ENCODE measurements around the gene MKLN1. TPM values are rescaled to one million over a fixed set of nuclear protein-coding genes. Genes with fewer than 3 reads are reported as not detected.

The MKLN1 gene
- total RNA-seq, 2 donors from 2014 or later = 25.1 to 29.3 TPM

DNA sequence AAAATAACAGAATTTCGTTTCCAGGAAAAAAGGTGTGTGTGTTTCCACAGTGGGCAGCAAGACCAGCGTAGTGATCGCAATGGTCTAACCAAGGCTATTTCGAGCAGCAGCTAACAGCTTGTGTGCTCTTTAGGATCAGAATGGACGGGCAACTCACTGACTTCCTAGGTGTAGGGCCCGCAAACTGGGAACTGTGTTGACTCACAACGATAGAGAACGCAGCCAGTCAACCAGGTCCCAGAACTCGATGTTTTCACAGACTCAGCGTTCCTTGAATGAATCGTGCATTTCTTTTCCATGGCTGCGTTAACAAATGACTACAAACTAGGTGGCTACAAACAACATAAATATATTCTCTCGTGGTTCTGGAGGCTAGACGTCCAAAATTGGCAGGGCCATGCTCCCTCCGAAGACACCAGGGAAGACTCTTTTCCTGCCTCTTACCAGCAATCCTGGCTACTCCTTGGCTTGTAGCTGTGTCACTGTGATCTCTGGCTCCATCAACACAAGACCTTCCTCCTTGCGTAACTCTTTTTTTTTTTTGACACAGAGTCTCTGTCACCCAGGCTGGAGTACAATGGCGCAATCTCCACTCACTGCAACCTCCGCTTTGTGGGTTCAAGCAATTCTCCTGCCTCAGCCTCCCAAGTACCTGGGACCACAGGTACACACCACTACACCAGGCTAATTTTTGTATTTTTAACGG is 189.7 kb downstream of the MKLN1 start:
- Histone ChIP-seq H3K36me3 (replicated peaks in 1 of 2; ENCODE audit: insufficient read depth in 1 of 2, low read depth in 2 of 2) (no peaks in the 10 kb centered on the region), H3K4me3 (no peak overlapping the region), H3K9me3 (no peaks in the 10 kb centered on the region), H3K27me3 (no peaks in the 10 kb centered on the region), H3K27ac (no peak overlapping the region), H3K4me1 (peaks cover 57% of the 10 kb centered on the region)
- TF ChIP-seq POLR2A (IDR thresholded peaks at IDR 0.05) = no peak
- TF ChIP-seq, protein P1, sequence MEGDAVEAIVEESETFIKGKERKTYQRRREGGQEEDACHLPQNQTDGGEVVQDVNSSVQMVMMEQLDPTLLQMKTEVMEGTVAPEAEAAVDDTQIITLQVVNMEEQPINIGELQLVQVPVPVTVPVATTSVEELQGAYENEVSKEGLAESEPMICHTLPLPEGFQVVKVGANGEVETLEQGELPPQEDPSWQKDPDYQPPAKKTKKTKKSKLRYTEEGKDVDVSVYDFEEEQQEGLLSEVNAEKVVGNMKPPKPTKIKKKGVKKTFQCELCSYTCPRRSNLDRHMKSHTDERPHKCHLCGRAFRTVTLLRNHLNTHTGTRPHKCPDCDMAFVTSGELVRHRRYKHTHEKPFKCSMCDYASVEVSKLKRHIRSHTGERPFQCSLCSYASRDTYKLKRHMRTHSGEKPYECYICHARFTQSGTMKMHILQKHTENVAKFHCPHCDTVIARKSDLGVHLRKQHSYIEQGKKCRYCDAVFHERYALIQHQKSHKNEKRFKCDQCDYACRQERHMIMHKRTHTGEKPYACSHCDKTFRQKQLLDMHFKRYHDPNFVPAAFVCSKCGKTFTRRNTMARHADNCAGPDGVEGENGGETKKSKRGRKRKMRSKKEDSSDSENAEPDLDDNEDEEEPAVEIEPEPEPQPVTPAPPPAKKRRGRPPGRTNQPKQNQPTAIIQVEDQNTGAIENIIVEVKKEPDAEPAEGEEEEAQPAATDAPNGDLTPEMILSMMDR (IDR thresholded peaks at IDR 0.05) = no peak
- intact Hi-C loops (cut with DNase I) = no loop called here
- ATAC-seq = no peak
- DNase-seq = no peak
- WGBS, 2 donors = 89% methylated on average over 19 of the region's 19 CpGs

DNA sequence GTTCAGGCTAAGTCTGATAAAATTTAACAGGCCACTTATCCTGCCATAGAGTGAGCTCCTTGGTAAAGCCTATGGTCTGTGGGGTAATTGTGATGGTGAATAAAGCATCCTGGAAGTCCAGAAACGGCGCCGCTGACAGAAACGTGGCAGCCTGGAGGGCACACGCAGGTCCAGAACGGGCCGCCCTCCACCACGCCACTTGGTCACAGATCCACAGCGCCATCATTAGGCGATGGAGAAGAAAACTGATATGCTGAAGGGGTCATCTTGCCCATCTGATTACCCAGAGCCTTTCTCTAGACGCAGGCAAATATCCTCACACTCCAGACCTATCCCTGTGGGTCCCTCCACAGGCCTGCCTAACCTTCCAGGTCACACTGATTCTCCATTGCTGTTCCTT is 190.9 kb downstream of the MKLN1 start:
- TF ChIP-seq POLR2A (IDR thresholded peaks at IDR 0.05) = no peak
- TF ChIP-seq, protein P1 (IDR thresholded peaks at IDR 0.05) = no peak
- no peak for ATAC-seq
- H3K36me3 ChIP-seq (replicated peaks in 1 of 2; ENCODE audit: insufficient read depth in 1 of 2, low read depth in 2 of 2) = no peaks in the 10 kb centered on the region
- H3K9me3 ChIP-seq = no peaks in the 10 kb centered on the region
- no peaks in the 10 kb centered on the region for H3K27me3 ChIP-seq
- H3K4me1 ChIP-seq = peaks cover 59% of the 10 kb centered on the region
- peak in 2 of 4 donors; percentile 4 to 11 for DNase-seq
- peak overlapping the region in 3 of 4 donors; percentile 18 to 87 (median 77) for H3K27ac ChIP-seq
- WGBS, 2 donors = 77 to 81% methylated on average over 10 to 11 of the region's 11 CpGs
- no peak overlapping the region for H3K4me3 ChIP-seq
- intact Hi-C loops (cut with DNase I) = no loop called here

DNA sequence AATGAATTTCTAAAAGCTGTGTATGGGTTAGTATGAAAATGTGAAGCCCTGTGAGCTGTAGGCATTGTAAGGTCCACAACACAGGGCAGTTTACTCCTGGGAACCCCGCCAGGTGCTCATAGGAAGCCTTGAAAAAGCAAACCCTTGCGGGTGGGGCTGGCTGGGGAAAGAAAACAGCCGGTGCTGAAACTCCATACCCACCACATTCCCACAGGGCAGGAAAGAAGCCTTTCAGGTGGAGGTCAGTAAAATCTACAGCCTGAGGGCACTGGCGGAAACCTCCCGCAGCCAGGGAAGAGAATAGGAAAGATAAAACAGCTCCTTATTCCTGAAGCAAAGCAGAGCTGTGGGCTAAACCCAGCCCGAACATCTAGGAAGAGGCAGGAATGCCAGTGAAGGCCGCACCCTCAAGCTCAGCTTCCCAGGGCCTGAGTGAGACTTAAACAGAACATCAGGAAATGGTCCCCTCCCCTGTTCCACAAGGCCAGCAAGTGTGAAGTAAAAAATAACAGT is 194.0 kb downstream of the MKLN1 start:
- ATAC-seq = peak; percentile 92
- TF ChIP-seq, protein P1 (IDR thresholded peaks at IDR 0.05) = no peak
- peak in 2 of 3 donors; percentile 26 to 38 for TF ChIP-seq POLR2A (IDR thresholded peaks at IDR 0.05)
- WGBS, 2 donors = 21 to 28% methylated on average over 7 of the region's 7 CpGs
- DNase-seq = peak; percentile 95 to 98 (median 96)
- intact Hi-C loops (cut with DNase I) = no loop called here
- H3K27me3 ChIP-seq = no peaks in the 10 kb centered on the region
- H3K4me3 ChIP-seq = no peak overlapping the region
- H3K9me3 ChIP-seq = no peaks in the 10 kb centered on the region
- H3K27ac ChIP-seq = peak overlapping the region; percentile 77 to 87 (median 82)
- peaks cover 75% of the 10 kb centered on the region for H3K4me1 ChIP-seq
- H3K36me3 ChIP-seq (replicated peaks in 1 of 2; ENCODE audit: insufficient read depth in 1 of 2, low read depth in 2 of 2) = no peaks in the 10 kb centered on the region

DNA sequence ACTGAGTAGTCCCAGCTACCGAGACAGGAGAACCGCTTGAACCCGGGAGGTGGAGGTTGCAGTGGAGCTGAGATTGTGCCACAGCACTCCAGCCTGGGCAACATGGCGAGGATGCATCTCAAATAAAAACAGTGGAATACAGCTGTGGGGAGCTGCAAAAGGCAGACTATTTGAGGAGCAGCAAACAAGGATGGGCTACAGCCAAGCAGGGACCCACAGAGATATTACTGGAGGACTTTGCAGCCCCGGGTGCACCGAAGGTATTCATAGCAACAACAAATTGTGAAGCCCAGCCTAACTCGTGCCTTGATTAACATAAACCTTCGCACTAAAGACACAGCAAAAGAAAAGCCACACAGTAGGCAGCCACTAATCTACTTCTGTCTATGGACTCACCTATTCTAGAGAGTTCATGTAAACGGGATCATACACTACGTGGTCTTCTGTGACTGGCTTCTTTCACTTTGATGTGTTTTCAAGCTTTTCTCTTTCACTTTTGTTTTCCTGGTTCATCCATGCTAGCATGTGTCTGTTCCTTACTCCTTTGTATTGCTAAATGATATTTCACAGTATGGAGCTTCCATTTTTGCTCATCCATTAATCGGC is 194.8 kb downstream of the MKLN1 start:
- intact Hi-C loops (cut with DNase I) = no loop called here
- no peak for ATAC-seq
- Histone ChIP-seq H3K27me3 (no peaks in the 10 kb centered on the region), H3K4me3 (no peak overlapping the region), H3K9me3 (no peaks in the 10 kb centered on the region), H3K4me1 (peaks cover 75% of the 10 kb centered on the region), H3K27ac (peak overlapping the region; percentile 77 to 87 (median 82)), H3K36me3 (replicated peaks in 1 of 2; ENCODE audit: insufficient read depth in 1 of 2, low read depth in 2 of 2) (no peaks in the 10 kb centered on the region)
- TF ChIP-seq, protein P1 (IDR thresholded peaks at IDR 0.05) = no peak
- no peak for TF ChIP-seq POLR2A (IDR thresholded peaks at IDR 0.05)
- no peak for DNase-seq
- 54 to 60% methylated on average over 11 of the region's 11 CpGs for WGBS, 2 donors
